Sigmoid colon (tissue), 7 donors: ENCODE data around the gene TDRD9. TPM values are rescaled to one million over a fixed set of nuclear protein-coding genes. Genes with fewer than 3 reads are reported as not detected.

Experiments
- DNase-seq: peaks from one replicate; pipeline ENCODE4 v3.0.0-alpha.2; 2019
- H3K27ac ChIP-seq, 4 donors: fragments of 200-600 bp; sonication (generic); one replicate each; pipeline ENCODE4 v1.5.1; 2016 to 2019; ENCODE audit warnings: mild to moderate bottlenecking in 1 of 4
- H3K27me3 ChIP-seq, 3 donors: fragments of 200-600 bp; sonication (generic); one replicate each; pipeline ENCODE4 v1.5.1; 2019; ENCODE audit warnings: mild to moderate bottlenecking in 1 of 3
- H3K36me3 ChIP-seq, 4 donors: fragments of 200-600 bp; sonication (generic); one replicate each; pipeline ENCODE4 v1.5.1; 2016 to 2019
- H3K4me1 ChIP-seq, 4 donors: fragments of 200-600 bp; sonication (generic); one replicate each; pipeline ENCODE4 v1.5.1; 2017 to 2019
- H3K4me3 ChIP-seq, 4 donors: fragments of 200-600 bp; sonication (generic); one replicate each; pipeline ENCODE4 v1.5.1; 2017 to 2019; ENCODE audit warnings: mild to moderate bottlenecking in 2 of 4, moderate library complexity in 1 of 4
- H3K9me3 ChIP-seq, 4 donors: fragments of 200-600 bp in 3 of 4; sonication (generic) in 3 of 4; one replicate each; pipeline versions ENCODE4 v1.5.1 to v1.6.1; 2013 to 2019
- CTCF ChIP-seq, 4 experiments: fragments of 450-650 bp in 3 of 4; fragments of 200-600 bp in 1 of 4; IDR thresholded peaks; one replicate each; pipeline ENCODE4 v1.5.1; 2016 to 2019; ENCODE audit warnings: antibody characterized with exemption in 4 of 4, mild to moderate bottlenecking in 3 of 4, moderate library complexity in 2 of 4
- EP300 ChIP-seq, 4 donors: sonication (generic); formaldehyde crosslinking; IDR thresholded peaks; one replicate each; pipeline ENCODE4 v1.6.1; 2017; ENCODE audit warnings: antibody characterized with exemption in 4 of 4
- POLR2A ChIP-seq, 2 donors: fragments of 450-650 bp; IDR thresholded peaks; one replicate each; pipeline ENCODE4 v1.6.1; 2016; ENCODE audit warnings: antibody characterized with exemption in 2 of 2, mild to moderate bottlenecking in 2 of 2, moderate library complexity in 2 of 2
- POLR2AphosphoS5 ChIP-seq, 4 donors: sonication (generic); formaldehyde crosslinking; IDR thresholded peaks; one replicate each; pipeline ENCODE4 v1.6.1; 2017; ENCODE audit warnings: antibody characterized with exemption in 4 of 4
- WGBS, 2 donors: extraction: QIAGEN DNeasy Blood & Tissue Kit; methylation state at CpG; one replicate each; pipeline ENCODE4 v1.1.7; 2013; 5-methylcytosine and 5-hydroxymethylcytosine counted together
- intact Hi-C: fragments of 100-400 bp; cut with DNase I; formaldehyde crosslinking; loops from one replicate; pipeline ENCODE4 v1.15.1; 2023
- polyA plus RNA-seq, 3 donors: library from polyadenylated mRNA; stranded (reverse); fragments of 200-250 nt; gene quantifications; one replicate each; pipeline ENCODE4 v1.2.3, GENCODE V29; 2013
- total RNA-seq, 4 donors: library from RNA; depleted of rRNA; stranded (reverse); fragments of >200 nt; gene quantifications; one replicate each; pipeline ENCODE4 v1.1.0, GENCODE V29; 2016
- donor health status: healthy with polysubstance abuse.
- donor health status: Bipolar disorder and iron deficiency.
- donor health status: healthy.

Gene TDRD9
- total and polyA plus RNA-seq, 7 donors: 0.58 to 4.6 (median 1.2) TPM

- DNase-seq: no peak
- Histone ChIP-seq H3K27ac (no peak overlapping the region), H3K9me3 (no peaks in the 10 kb centered on the region), H3K4me3 (no peak overlapping the region), H3K4me1 (no peaks in the 10 kb centered on the region), H3K36me3 (no peaks in the 10 kb centered on the region), H3K27me3 (no peaks in the 10 kb centered on the region)
- intact Hi-C loops: no loop called here
- TF ChIP-seq CTCF (IDR thresholded peaks at IDR 0.05) (no peak), POLR2A (IDR thresholded peaks at IDR 0.05) (no peak), POLR2AphosphoS5 (IDR thresholded peaks at IDR 0.05) (no peak), EP300 (IDR thresholded peaks at IDR 0.05) (no peak)
- 77 to 82% methylated on average over 2 of the region's 2 CpGs for WGBS, 2 donors
These were observed 95.2 kb downstream of the TDRD9 start for GRCh38 chr14:104023325-104024055.

- H3K27me3 ChIP-seq: no peaks in the 10 kb centered on the region
- H3K4me3 ChIP-seq: no peak overlapping the region
- no peaks in the 10 kb centered on the region for H3K36me3 ChIP-seq
- DNase-seq: no peak
- TF ChIP-seq POLR2A (IDR thresholded peaks at IDR 0.05) (no peak), CTCF (IDR thresholded peaks at IDR 0.05) (no peak), POLR2AphosphoS5 (IDR thresholded peaks at IDR 0.05) (no peak), EP300 (IDR thresholded peaks at IDR 0.05) (no peak)
- WGBS, 2 donors: 79 to 85% methylated on average over 3 of the region's 3 CpGs
- H3K27ac ChIP-seq: no peak overlapping the region
- H3K4me1 ChIP-seq: no peaks in the 10 kb centered on the region
- H3K9me3 ChIP-seq: no peaks in the 10 kb centered on the region
- intact Hi-C loops: no loop called here
These were observed 97.3 kb downstream of the TDRD9 start for GRCh38 chr14:104025534-104025933.

GRCh38 chr14:104026024-104026423 is 97.8 kb downstream of the TDRD9 start:
- TF ChIP-seq CTCF (IDR thresholded peaks at IDR 0.05) (no peak), EP300 (IDR thresholded peaks at IDR 0.05) (no peak), POLR2A (IDR thresholded peaks at IDR 0.05) (no peak), POLR2AphosphoS5 (IDR thresholded peaks at IDR 0.05) (no peak)
- Histone ChIP-seq H3K9me3 (no peaks in the 10 kb centered on the region), H3K27me3 (no peaks in the 10 kb centered on the region), H3K27ac (no peak overlapping the region), H3K36me3 (no peaks in the 10 kb centered on the region), H3K4me3 (no peak overlapping the region), H3K4me1 (no peaks in the 10 kb centered on the region)
- intact Hi-C loops: no loop called here
- DNase-seq: no peak
- WGBS, 2 donors: 59 to 76% methylated on average over 1 of the region's 1 CpG

GRCh38 chr14:104030958-104031357 is 102.7 kb downstream of the TDRD9 start:
- Histone ChIP-seq H3K27ac (no peak overlapping the region), H3K4me1 (no peaks in the 10 kb centered on the region), H3K36me3 (no peaks in the 10 kb centered on the region), H3K9me3 (no peaks in the 10 kb centered on the region), H3K4me3 (no peak overlapping the region), H3K27me3 (no peaks in the 10 kb centered on the region)
- intact Hi-C loops: no loop called here
- no peak for TF ChIP-seq EP300 (IDR thresholded peaks at IDR 0.05)
- no peak for TF ChIP-seq POLR2AphosphoS5 (IDR thresholded peaks at IDR 0.05)
- TF ChIP-seq POLR2A (IDR thresholded peaks at IDR 0.05): no peak
- no peak for TF ChIP-seq CTCF (IDR thresholded peaks at IDR 0.05)
- WGBS, 2 donors: 60 to 74% methylated on average over 3 of the region's 3 CpGs
- DNase-seq: no peak

- intact Hi-C loops: no loop called here
- Histone ChIP-seq H3K4me1 (no peaks in the 10 kb centered on the region), H3K27me3 (no peaks in the 10 kb centered on the region), H3K36me3 (no peaks in the 10 kb centered on the region), H3K27ac (no peak overlapping the region), H3K4me3 (no peak overlapping the region), H3K9me3 (no peaks in the 10 kb centered on the region)
- 76 to 80% methylated on average over 5 of the region's 5 CpGs for WGBS, 2 donors
- DNase-seq: no peak
- no peak for TF ChIP-seq POLR2A (IDR thresholded peaks at IDR 0.05)
- no peak for TF ChIP-seq EP300 (IDR thresholded peaks at IDR 0.05)
- no peak for TF ChIP-seq POLR2AphosphoS5 (IDR thresholded peaks at IDR 0.05)
- TF ChIP-seq CTCF (IDR thresholded peaks at IDR 0.05): no peak
These were observed 103.1 kb downstream of the TDRD9 start for GRCh38 chr14:104031384-104031783.
